GM23338 (cell line): ENCODE data around the gene KLF4. TPM values are rescaled to one million over a fixed set of nuclear protein-coding genes. Genes with fewer than 3 reads are reported as not detected.
A peak's percentile ranks its signal among the peaks of the same experiment; 100 is the strongest.

Experiments
- ATAC-seq: fragments of 200-7000 bp; cut with Tn5 transposase; 3 replicates; pipeline ENCODE4 v1.9.1; 2020
- DNase-seq: peaks from one replicate; pipeline ENCODE4 v3.0.0-alpha.2; 2015; ENCODE audit warnings: low spot score
- H2AFZ ChIP-seq: fragments of 200-600 bp; sonication (generic); 2 replicates; pipeline ENCODE4 v1.8.0; 2016; ENCODE audit warnings: antibody characterized with exemption, mild to moderate bottlenecking, moderate library complexity
- H3F3A ChIP-seq: fragments of 200-600 bp; sonication (generic); replicated peaks from 2 replicates; pipeline ENCODE4 v1.8.0; 2017; ENCODE audit warnings: antibody characterized with exemption, mixed run types, low read depth
- H3K27ac ChIP-seq: fragments of 200-600 bp; sonication (generic); 2 replicates; pipeline ENCODE4 v1.6.1; 2016; ENCODE audit warnings: low read depth
- H3K27me3 ChIP-seq: fragments of 200-600 bp; sonication (generic); 2 replicates; pipeline ENCODE4 v1.8.0; 2016; ENCODE audit warnings: mild to moderate bottlenecking, mixed run types, moderate library complexity; ENCODE audit not compliant: insufficient read depth
- H3K36me3 ChIP-seq: fragments of 200-600 bp; sonication (generic); 2 replicates; pipeline ENCODE4 v1.8.0; 2016; ENCODE audit warnings: mild to moderate bottlenecking; ENCODE audit not compliant: insufficient read depth
- H3K4me1 ChIP-seq: fragments of 200-600 bp; sonication (generic); 2 replicates; pipeline ENCODE4 v1.8.0; 2016; ENCODE audit warnings: mild to moderate bottlenecking, moderate library complexity; ENCODE audit not compliant: insufficient read depth
- H3K4me2 ChIP-seq: fragments of 200-600 bp; sonication (generic); 2 replicates; pipeline ENCODE4 v1.7.1; 2017; ENCODE audit warnings: mixed run types
- H3K4me3 ChIP-seq: fragments of 200-600 bp; sonication (generic); 2 replicates; pipeline ENCODE4 v1.6.1; 2016; ENCODE audit warnings: mixed run types
- H3K79me2 ChIP-seq: fragments of 200-600 bp; sonication (generic); replicated peaks from 2 replicates; pipeline ENCODE4 v1.8.0; 2017; ENCODE audit warnings: mild to moderate bottlenecking; ENCODE audit not compliant: insufficient read depth
- H3K9me2 ChIP-seq: fragments of 200-600 bp; sonication (generic); 2 replicates; pipeline ENCODE4 v1.8.0; 2017; ENCODE audit not compliant: insufficient read depth
- H4K20me1 ChIP-seq: fragments of 200-600 bp; sonication (generic); replicated peaks from 2 replicates; pipeline ENCODE4 v1.8.0; 2017; ENCODE audit warnings: mild to moderate bottlenecking; ENCODE audit not compliant: insufficient read depth
- H3K27ac Mint-ChIP-seq: 2 replicates; pipeline ENCODE4 v1.8.0; 2020; ENCODE audit warnings: inconsistent platforms, mild to moderate bottlenecking, moderate library complexity, mixed read lengths
- H3K27me3 Mint-ChIP-seq: 3 replicates; pipeline ENCODE4 v1.8.0; 2022; ENCODE audit warnings: low read depth, mild to moderate bottlenecking, moderate library complexity, mixed read lengths, inconsistent platforms; ENCODE audit not compliant: insufficient read depth, poor library complexity
- H3K36me3 Mint-ChIP-seq: 3 replicates; pipeline ENCODE4 v1.8.0; 2021; ENCODE audit warnings: low read depth, mild to moderate bottlenecking, inconsistent platforms, moderate library complexity, mixed read lengths
- H3K4me1 Mint-ChIP-seq: 3 replicates; pipeline ENCODE4 v1.8.0; 2020; ENCODE audit warnings: mild to moderate bottlenecking, inconsistent platforms, mixed read lengths
- H3K4me3 Mint-ChIP-seq: 3 replicates; pipeline ENCODE4 v1.8.0; 2021; ENCODE audit warnings: moderate library complexity, mild to moderate bottlenecking, inconsistent platforms, mixed read lengths
- H3K9me3 Mint-ChIP-seq: 3 replicates; pipeline ENCODE4 v1.8.0; 2020; ENCODE audit warnings: moderate library complexity, mild to moderate bottlenecking, inconsistent platforms, mixed read lengths
- CREB1 ChIP-seq: fragments of 250-450 bp; sonication (Bioruptor Pico); IDR thresholded peaks from 2 replicates; pipeline ENCODE4 v1.5.0; 2020; ENCODE audit warnings: low read depth, mild to moderate bottlenecking, moderate library complexity
- EZH2 ChIP-seq: fragments of 200-600 bp; sonication (generic); IDR thresholded peaks from one replicate; pipeline ENCODE4 v1.8.0; 2017; ENCODE audit warnings: antibody characterized with exemption, mild to moderate bottlenecking, low read depth; ENCODE audit not compliant: unreplicated experiment
- EZH2phosphoT487 ChIP-seq: fragments of 200-600 bp; sonication (generic); IDR thresholded peaks from one replicate; pipeline ENCODE4 v1.8.1; 2018; ENCODE audit warnings: antibody characterized with exemption; ENCODE audit not compliant: unreplicated experiment
- ZNF331 ChIP-seq: fragments of 250-450 bp; sonication (Bioruptor Pico); IDR thresholded peaks from 2 replicates; pipeline ENCODE4 v1.5.0; 2020; ENCODE audit warnings: low read depth, mild to moderate bottlenecking, moderate library complexity
- polyA plus RNA-seq: library from polyadenylated mRNA; unstranded; fragments of >200 nt; fragmentation: Nextera tagmentation; extraction: Ambion mirVana; gene quantifications from 2 replicates; pipeline ENCODE4 v1.2.1, GENCODE V29; 2016
- total RNA-seq: library from RNA; depleted of rRNA; stranded (reverse); fragments of >200 nt; shearing (Covaris generic); gene quantifications from 2 replicates; pipeline ENCODE4 v1.2.3, GENCODE V29; 2014
- TF ChIP-seq, protein P1 (sequence below): IDR thresholded peaks from one replicate; pipeline ENCODE4 v1.6.1; 2018; ENCODE audit warnings: antibody characterized with exemption; ENCODE audit not compliant: unreplicated experiment
- TF ChIP-seq, protein P2 (sequence below): fragments of 250-450 bp; sonication (Bioruptor Pico); IDR thresholded peaks from 2 replicates; pipeline ENCODE4 v1.5.0; 2020; ENCODE audit warnings: mild to moderate bottlenecking, moderate library complexity

KLF4 gene
- total and polyA plus RNA-seq, 2 experiments from 2014 or later: 8.3 to 29.8 TPM

DNA sequence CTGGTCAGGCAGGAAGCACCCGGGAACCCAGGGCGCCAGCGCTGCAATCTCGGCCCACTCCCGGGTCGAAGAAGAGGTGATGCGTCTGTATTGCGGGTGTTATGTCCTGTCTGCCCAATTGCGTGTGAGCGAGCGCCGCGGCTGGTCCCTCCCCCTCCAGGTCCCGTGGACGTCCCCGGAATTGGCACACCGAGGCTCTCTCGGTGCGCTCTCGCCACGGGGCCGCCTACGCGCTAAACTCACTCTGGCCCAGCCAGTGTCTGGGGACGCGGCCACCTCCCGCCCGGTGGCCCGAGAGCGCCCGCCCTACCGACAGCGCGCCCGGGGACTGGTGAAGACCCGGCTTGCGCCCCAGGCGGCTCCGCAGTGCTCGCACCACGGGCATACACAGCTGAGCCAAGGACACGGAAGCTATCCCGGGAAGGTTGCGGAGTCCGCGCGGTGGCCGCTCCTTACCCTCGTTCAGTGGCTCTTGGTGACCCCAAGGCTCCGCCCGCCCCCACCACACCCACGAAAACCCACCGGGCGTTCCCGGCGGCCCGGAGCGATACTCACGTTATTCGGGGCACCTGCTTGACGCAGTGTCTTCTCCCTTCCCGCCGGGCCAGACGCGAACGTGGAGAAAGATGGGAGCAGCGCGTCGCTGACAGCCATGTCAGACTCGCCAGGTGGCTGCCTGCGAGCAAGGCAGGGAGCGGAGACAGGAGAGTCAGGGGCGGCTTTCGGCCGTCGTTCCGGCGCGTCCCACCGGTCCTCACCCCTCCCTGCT is 1.0 kb downstream of the KLF4 start (continued):
- TF ChIP-seq, protein P1, sequence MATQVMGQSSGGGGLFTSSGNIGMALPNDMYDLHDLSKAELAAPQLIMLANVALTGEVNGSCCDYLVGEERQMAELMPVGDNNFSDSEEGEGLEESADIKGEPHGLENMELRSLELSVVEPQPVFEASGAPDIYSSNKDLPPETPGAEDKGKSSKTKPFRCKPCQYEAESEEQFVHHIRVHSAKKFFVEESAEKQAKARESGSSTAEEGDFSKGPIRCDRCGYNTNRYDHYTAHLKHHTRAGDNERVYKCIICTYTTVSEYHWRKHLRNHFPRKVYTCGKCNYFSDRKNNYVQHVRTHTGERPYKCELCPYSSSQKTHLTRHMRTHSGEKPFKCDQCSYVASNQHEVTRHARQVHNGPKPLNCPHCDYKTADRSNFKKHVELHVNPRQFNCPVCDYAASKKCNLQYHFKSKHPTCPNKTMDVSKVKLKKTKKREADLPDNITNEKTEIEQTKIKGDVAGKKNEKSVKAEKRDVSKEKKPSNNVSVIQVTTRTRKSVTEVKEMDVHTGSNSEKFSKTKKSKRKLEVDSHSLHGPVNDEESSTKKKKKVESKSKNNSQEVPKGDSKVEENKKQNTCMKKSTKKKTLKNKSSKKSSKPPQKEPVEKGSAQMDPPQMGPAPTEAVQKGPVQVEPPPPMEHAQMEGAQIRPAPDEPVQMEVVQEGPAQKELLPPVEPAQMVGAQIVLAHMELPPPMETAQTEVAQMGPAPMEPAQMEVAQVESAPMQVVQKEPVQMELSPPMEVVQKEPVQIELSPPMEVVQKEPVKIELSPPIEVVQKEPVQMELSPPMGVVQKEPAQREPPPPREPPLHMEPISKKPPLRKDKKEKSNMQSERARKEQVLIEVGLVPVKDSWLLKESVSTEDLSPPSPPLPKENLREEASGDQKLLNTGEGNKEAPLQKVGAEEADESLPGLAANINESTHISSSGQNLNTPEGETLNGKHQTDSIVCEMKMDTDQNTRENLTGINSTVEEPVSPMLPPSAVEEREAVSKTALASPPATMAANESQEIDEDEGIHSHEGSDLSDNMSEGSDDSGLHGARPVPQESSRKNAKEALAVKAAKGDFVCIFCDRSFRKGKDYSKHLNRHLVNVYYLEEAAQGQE: no peak
- TF ChIP-seq ZNF331 (CRISPR knock-in tag): no peak

DNA sequence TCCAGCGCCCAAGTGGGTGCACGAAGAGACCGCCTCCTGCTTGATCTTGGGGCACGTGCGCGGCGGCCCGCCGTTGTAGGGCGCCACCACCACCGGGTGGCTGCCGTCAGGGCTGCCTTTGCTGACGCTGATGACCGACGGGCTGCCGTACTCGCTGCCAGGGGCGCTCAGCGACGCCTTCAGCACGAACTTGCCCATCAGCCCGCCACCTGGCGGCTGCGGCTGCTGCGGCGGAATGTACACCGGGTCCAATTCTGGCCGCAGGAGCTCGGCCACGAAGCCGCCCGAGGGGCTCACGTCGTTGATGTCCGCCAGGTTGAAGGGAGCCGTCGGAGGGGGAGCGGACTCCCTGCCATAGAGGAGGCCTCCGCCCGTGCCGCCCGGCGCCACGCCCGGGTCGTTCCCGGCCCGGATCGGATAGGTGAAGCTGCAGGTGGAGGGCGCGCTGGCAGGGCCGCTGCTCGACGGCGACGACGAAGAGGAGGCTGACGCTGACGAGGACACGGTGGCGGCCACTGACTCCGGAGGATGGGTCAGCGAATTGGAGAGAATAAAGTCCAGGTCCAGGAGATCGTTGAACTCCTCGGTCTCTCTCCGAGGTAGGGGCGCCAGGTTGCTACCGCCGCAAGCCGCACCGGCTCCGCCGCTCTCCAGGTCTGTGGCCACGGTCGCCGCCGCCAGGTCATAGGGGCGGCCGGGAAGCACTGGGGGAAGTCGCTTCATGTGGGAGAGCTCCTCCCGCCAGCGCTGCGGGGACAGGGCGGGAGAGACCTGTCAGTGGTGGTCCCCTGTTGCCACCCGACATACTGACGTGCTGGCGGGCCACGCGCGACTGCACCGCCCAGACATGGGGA is 1.8 kb downstream of the KLF4 start:
- Histone ChIP-seq H3K9me2 (no peaks in the 10 kb centered on the region), H3K27ac (no peak overlapping the region), H3F3A (peaks cover 10% of the 10 kb centered on the region; the same call in 1 of the 2 replicates), H3K27me3 (peaks cover 70% of the 10 kb centered on the region), H3K36me3 (no peaks in the 10 kb centered on the region), H3K4me3 (peak overlapping the region; percentile 70), H3K4me2 (peak overlapping the region; percentile 96), H3K79me2 (no peaks in the 10 kb centered on the region), H3K4me1 (peaks cover 18% of the 10 kb centered on the region), H2AFZ (peak overlapping the region; percentile 97), H4K20me1 (no peaks in the 10 kb centered on the region)
- Mint-ChIP-seq H3K27me3 (peaks cover 50% of the 10 kb centered on the region), H3K27ac (no peak overlapping the region), H3K36me3 (no peaks in the 10 kb centered on the region; the same call in 2 of the 3 replicates), H3K9me3 (peaks cover 3% of the 10 kb centered on the region; the same call in 1 of the 3 replicates), H3K4me1 (peaks cover 32% of the 10 kb centered on the region; the same call in 2 of the 3 replicates), H3K4me3 (peak overlapping the region; percentile 79)
- peak; percentile 51 for ATAC-seq
- peak; percentile 87 for DNase-seq
- peak; percentile 50 for TF ChIP-seq EZH2phosphoT487
- peak; percentile 74 for TF ChIP-seq CREB1 (CRISPR knock-in tag)
- TF ChIP-seq, protein P2, sequence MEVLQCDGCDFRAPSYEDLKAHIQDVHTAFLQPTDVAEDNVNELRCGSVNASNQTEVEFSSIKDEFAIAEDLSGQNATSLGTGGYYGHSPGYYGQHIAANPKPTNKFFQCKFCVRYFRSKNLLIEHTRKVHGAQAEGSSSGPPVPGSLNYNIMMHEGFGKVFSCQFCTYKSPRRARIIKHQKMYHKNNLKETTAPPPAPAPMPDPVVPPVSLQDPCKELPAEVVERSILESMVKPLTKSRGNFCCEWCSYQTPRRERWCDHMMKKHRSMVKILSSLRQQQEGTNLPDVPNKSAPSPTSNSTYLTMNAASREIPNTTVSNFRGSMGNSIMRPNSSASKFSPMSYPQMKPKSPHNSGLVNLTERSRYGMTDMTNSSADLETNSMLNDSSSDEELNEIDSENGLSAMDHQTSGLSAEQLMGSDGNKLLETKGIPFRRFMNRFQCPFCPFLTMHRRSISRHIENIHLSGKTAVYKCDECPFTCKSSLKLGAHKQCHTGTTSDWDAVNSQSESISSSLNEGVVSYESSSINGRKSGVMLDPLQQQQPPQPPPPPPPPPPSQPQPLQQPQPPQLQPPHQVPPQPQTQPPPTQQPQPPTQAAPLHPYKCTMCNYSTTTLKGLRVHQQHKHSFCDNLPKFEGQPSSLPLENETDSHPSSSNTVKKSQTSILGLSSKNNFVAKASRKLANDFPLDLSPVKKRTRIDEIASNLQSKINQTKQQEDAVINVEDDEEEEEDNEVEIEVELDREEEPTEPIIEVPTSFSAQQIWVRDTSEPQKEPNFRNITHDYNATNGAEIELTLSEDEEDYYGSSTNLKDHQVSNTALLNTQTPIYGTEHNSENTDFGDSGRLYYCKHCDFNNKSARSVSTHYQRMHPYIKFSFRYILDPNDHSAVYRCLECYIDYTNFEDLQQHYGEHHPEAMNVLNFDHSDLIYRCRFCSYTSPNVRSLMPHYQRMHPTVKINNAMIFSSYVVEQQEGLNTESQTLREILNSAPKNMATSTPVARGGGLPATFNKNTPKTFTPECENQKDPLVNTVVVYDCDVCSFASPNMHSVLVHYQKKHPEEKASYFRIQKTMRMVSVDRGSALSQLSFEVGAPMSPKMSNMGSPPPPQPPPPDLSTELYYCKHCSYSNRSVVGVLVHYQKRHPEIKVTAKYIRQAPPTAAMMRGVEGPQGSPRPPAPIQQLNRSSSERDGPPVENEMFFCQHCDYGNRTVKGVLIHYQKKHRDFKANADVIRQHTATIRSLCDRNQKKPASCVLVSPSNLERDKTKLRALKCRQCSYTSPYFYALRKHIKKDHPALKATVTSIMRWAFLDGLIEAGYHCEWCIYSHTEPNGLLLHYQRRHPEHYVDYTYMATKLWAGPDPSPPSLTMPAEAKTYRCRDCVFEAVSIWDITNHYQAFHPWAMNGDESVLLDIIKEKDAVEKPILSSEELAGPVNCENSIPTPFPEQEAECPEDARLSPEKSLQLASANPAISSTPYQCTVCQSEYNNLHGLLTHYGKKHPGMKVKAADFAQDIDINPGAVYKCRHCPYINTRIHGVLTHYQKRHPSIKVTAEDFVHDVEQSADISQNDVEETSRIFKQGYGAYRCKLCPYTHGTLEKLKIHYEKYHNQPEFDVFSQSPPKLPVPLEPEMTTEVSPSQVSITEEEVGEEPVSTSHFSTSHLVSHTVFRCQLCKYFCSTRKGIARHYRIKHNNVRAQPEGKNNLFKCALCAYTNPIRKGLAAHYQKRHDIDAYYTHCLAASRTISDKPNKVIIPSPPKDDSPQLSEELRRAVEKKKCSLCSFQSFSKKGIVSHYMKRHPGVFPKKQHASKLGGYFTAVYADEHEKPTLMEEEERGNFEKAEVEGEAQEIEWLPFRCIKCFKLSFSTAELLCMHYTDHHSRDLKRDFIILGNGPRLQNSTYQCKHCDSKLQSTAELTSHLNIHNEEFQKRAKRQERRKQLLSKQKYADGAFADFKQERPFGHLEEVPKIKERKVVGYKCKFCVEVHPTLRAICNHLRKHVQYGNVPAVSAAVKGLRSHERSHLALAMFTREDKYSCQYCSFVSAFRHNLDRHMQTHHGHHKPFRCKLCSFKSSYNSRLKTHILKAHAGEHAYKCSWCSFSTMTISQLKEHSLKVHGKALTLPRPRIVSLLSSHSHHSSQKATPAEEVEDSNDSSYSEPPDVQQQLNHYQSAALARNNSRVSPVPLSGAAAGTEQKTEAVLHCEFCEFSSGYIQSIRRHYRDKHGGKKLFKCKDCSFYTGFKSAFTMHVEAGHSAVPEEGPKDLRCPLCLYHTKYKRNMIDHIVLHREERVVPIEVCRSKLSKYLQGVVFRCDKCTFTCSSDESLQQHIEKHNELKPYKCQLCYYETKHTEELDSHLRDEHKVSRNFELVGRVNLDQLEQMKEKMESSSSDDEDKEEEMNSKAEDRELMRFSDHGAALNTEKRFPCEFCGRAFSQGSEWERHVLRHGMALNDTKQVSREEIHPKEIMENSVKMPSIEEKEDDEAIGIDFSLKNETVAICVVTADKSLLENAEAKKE (CRISPR knock-in tag): no peak
- TF ChIP-seq, protein P1: no peak
- TF ChIP-seq EZH2: peak; percentile 27
